ENCODE results near the gene B3GNT3. TPM values are rescaled to one million over a fixed set of nuclear protein-coding genes. Genes with fewer than 3 reads are reported as not detected.
A peak's percentile ranks its signal among the peaks of the same experiment; 100 is the strongest.

B3GNT3 gene
- total RNA-seq, 1 experiment from 2014 or later = 22.2 TPM

- H3K4me1 ChIP-seq (ENCODE audit: control insufficient read depth in 1 of 2, insufficient read depth in 2 of 2, low read length in 2 of 2) = peaks cover 3 to 20% of the 10 kb centered on the region in 2 experiments; a peak in 3 of 4 replicates
- peak overlapping the region; percentile 54 to 61 for H3K4me3 ChIP-seq (replicated peaks in 1 of 2; ENCODE audit: low read depth in 1 of 2, low read length in 2 of 2)
- intact Hi-C loops (cut with micrococcal nuclease) = loop anchor here (1.0 kb wide), 1 partner anchor 32 kb away; no protein-coding TSS in a partner anchor
- no peak overlapping the region for H2AFZ ChIP-seq (ENCODE audit: low read depth, low read length, poor library complexity, severe bottlenecking)
- TF ChIP-seq MAX (IDR thresholded peaks at IDR 0.05) = peak; percentile 80
- peak; percentile 38; the same call in 1 of the 2 replicates for TF ChIP-seq POLR2AphosphoS5 (IDR thresholded peaks at IDR 0.05; ENCODE audit: low read depth, low read length)
- TF ChIP-seq SP1 (IDR thresholded peaks at IDR 0.05; ENCODE audit: low read depth) = peak; percentile 94
- 0 out of 2 replicates have a peak, but pooled peaks have one; percentile 14 for TF ChIP-seq CBX3 (IDR thresholded peaks at IDR 0.05; ENCODE audit: low read depth)
- TF ChIP-seq YY1 (IDR thresholded peaks at IDR 0.05; ENCODE audit: extremely low read depth, insufficient replicate concordance, low read depth, low read length) = no peak
- no peaks in the 10 kb centered on the region for H4K20me1 ChIP-seq (ENCODE audit: insufficient read depth)
- no TSS peak for BruUV-seq (replicated peaks)
- H3K36me3 ChIP-seq (ENCODE audit: control insufficient read depth in 1 of 2, insufficient read depth in 2 of 2, low read length in 2 of 2) = no peaks in the 10 kb centered on the region
- H3K27ac ChIP-seq (ENCODE audit: low read depth, low read length) = no peak overlapping the region; the same call in 1 of the 2 replicates
- H3K9me2 ChIP-seq (ENCODE audit: insufficient read depth) = no peaks in the 10 kb centered on the region
- POLR2A ChIA-PET = interaction anchor here (1.0 kb wide), 1 partner anchor 29 kb away, joined by 3 read pairs; no protein-coding TSS in a partner anchor
- no peaks in the 10 kb centered on the region for H3K27me3 ChIP-seq (ENCODE audit: insufficient read depth, low read length)
- no peaks in the 10 kb centered on the region for H3K9me3 ChIP-seq (ENCODE audit: control insufficient read depth in 1 of 2, insufficient read depth in 1 of 2, low read depth in 1 of 2, low read length in 2 of 2)
- ATAC-seq = peak; percentile 99
- no peaks in the 10 kb centered on the region for H3K79me2 ChIP-seq (ENCODE audit: insufficient read depth, low read length)
- RAD21 ChIA-PET (ENCODE audit: low non-redundant PET in 1 of 2, low total read pairs in 2 of 2, uncharacterized antibody in 2 of 2, unreplicated experiment in 2 of 2) = interaction anchor here in 1 of 2 experiments (0.8 kb wide), 1 partner anchor 19 kb away, joined by 3 read pairs; no protein-coding TSS in a partner anchor
- CTCF ChIA-PET = interaction anchor here (0.8 to 1.3 kb wide), 3 partner anchors 19 to 141 kb away, joined by 3 to 11 read pairs (median 3); no protein-coding TSS in a partner anchor
- H3K4me2 ChIP-seq (ENCODE audit: low read length) = peak overlapping the region; percentile 79
- H3K9ac ChIP-seq (ENCODE audit: low read length) = peak overlapping the region; percentile 53
- DNase-seq (ENCODE audit: low read depth, low spot score) = peak; percentile 93
These were observed 47.5 kb upstream of the B3GNT3 start for GRCh38 chr19:17747205-17748098.

GRCh38 chr19:17748884-17749638 lies 45.9 kb upstream of the B3GNT3 start:
- Histone ChIP-seq H3K4me1 (ENCODE audit: control insufficient read depth in 1 of 2, insufficient read depth in 2 of 2, low read length in 2 of 2) (peaks cover 3 to 18% of the 10 kb centered on the region in 2 experiments; a peak in 3 of 4 replicates), H3K27me3 (ENCODE audit: insufficient read depth, low read length) (no peaks in the 10 kb centered on the region), H2AFZ (ENCODE audit: low read depth, low read length, poor library complexity, severe bottlenecking) (no peak overlapping the region), H3K9ac (ENCODE audit: low read length) (no peak overlapping the region), H3K4me3 (replicated peaks in 1 of 2; ENCODE audit: low read depth in 1 of 2, low read length in 2 of 2) (no peak overlapping the region), H3K27ac (ENCODE audit: low read depth, low read length) (no peak overlapping the region), H3K9me3 (ENCODE audit: control insufficient read depth in 1 of 2, insufficient read depth in 1 of 2, low read depth in 1 of 2, low read length in 2 of 2) (no peaks in the 10 kb centered on the region), H4K20me1 (ENCODE audit: insufficient read depth) (no peaks in the 10 kb centered on the region), H3K36me3 (ENCODE audit: control insufficient read depth in 1 of 2, insufficient read depth in 2 of 2, low read length in 2 of 2) (no peaks in the 10 kb centered on the region), H3K4me2 (ENCODE audit: low read length) (0 out of 2 replicates have a peak overlapping the region, but pooled peaks have one; percentile 79), H3K79me2 (ENCODE audit: insufficient read depth, low read length) (no peaks in the 10 kb centered on the region), H3K9me2 (ENCODE audit: insufficient read depth) (no peaks in the 10 kb centered on the region)
- ATAC-seq = no peak
- CTCF ChIA-PET = no interaction called here
- POLR2A ChIA-PET = no interaction called here
- BruUV-seq (replicated peaks) = no TSS peak
- no peak for DNase-seq (ENCODE audit: low read depth, low spot score)
- RAD21 ChIA-PET (ENCODE audit: low non-redundant PET in 1 of 2, low total read pairs in 2 of 2, uncharacterized antibody in 2 of 2, unreplicated experiment in 2 of 2) = no interaction called here
- intact Hi-C loops (cut with micrococcal nuclease) = no loop called here
- TF ChIP-seq ZFX (IDR thresholded peaks at IDR 0.05) (no peak), SP1 (IDR thresholded peaks at IDR 0.05; ENCODE audit: low read depth) (no peak), EGR1 (IDR thresholded peaks at IDR 0.05; ENCODE audit: low read depth) (no peak), CTCF (IDR thresholded peaks at IDR 0.05 in 2 of 3, conservative IDR thresholded peaks at IDR 0.05 in 1 of 3; ENCODE audit: borderline replicate concordance in 1 of 3, insufficient read depth in 1 of 3, low read depth in 2 of 3, low read length in 2 of 3) (no peak), CEBPB (IDR thresholded peaks at IDR 0.05; ENCODE audit: low read depth) (no peak), YY1 (IDR thresholded peaks at IDR 0.05; ENCODE audit: extremely low read depth, insufficient replicate concordance, low read depth, low read length) (no peak), ATF3 (IDR thresholded peaks at IDR 0.05) (no peak), TCF7L2 (IDR thresholded peaks at IDR 0.05; ENCODE audit: borderline replicate concordance, extremely low read depth, insufficient read depth, insufficient read length) (no peak), POLR2AphosphoS5 (IDR thresholded peaks at IDR 0.05; ENCODE audit: low read depth, low read length) (no peak), EZH2 (IDR thresholded peaks at IDR 0.05) (no peak)

Measured in HCT116 (cell line).